ENCODE measurements around the gene KLRG1.

- TF ChIP-seq SIN3A (IDR thresholded peaks at IDR 0.05; ENCODE audit: borderline replicate concordance, low read depth, low read length) (no peak), GABPA (IDR thresholded peaks at IDR 0.05; ENCODE audit: low read depth) (no peak), NFIC (IDR thresholded peaks at IDR 0.05; ENCODE audit: borderline replicate concordance) (no peak)
Measured at GRCh38 chr12:8993827-8994226, 4.5 kb downstream of the KLRG1 start.
